Measurements from ENCODE around the gene HS1BP3. TPM values are rescaled to one million over a fixed set of nuclear protein-coding genes. Genes with fewer than 3 reads are reported as not detected.
A peak's percentile ranks its signal among the peaks of the same experiment; 100 is the strongest.

The HS1BP3 gene
- total and polyA plus RNA-seq, 2 of the 13 experiments (the other 11 are each of a cell fraction or from before 2014, with no cell fraction given): 15.2 to 22.0 TPM

DNA sequence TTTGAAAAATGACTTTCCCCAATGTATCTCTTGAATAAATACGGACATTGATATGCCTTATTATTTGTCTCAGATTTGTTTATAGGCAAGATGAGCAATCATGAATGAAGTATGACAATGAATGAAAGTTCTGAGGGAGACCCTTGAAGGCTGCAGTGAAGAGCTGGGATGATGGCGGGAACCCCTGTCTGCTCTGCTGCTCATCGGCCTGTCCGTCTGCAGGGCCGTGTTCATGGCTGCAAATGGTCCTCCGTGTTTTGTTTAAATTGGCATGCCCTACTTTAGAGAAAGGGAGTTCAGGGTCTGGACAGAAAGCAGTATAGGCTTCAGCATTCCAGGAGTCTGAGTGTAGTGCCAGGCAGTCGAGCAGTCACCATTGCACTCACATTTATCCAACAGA is 1.2 kb upstream of the HS1BP3 start:
- ChIA-PET POLR2A (interaction anchor here (1.3 to 5.9 kb wide), 11 partner anchors 9 to 240 kb away, joined by 3 to 51 read pairs (median 15); partner anchors contain the start of genes GDF7, LDAH and RHOB), CTCF (ENCODE audit: low intra/inter-chr PET ratio, low total read pairs) (interaction anchor here (1.4 kb wide), 1 partner anchor 240 kb away, joined by 3 read pairs; no protein-coding TSS in a partner anchor)
- H2AFZ ChIP-seq (ENCODE audit: low read length): no peak overlapping the region
- no peaks in the 10 kb centered on the region; a peak in 1 of 5 replicates for H3K36me3 ChIP-seq (replicated peaks in 1 of 2; ENCODE audit: control insufficient read depth in 1 of 2, insufficient read depth in 2 of 2, low read length in 2 of 2)
- BruUV-seq (replicated peaks): no TSS peak
- peaks cover 5 to 23% of the 10 kb centered on the region in 2 experiments; a peak in 4 of 5 replicates for H3K27me3 ChIP-seq (ENCODE audit: control insufficient read depth in 1 of 2, insufficient read depth in 2 of 2, low read length in 2 of 2)
- peaks cover 9% of the 10 kb centered on the region for H3K79me2 ChIP-seq (ENCODE audit: insufficient read depth, low read length)
- in situ Hi-C loops (cut with HindIII; ENCODE audit: extremely low pct_ligation_motif_present, low pct_unique_long_range_greater_than_20kb) (loop anchor here (25.0 kb wide), 1 partner anchor 310 kb away; no protein-coding TSS in a partner anchor), intact Hi-C loops (cut with micrococcal nuclease; ENCODE audit: unreplicated experiment) (no loop called here)
- ATAC-seq (no peak), DNase-seq (ENCODE audit: low spot score) (no peak), FAIRE-seq (peak; percentile 63)
- H3K9ac ChIP-seq (ENCODE audit: insufficient read depth, low read depth, low read length): no peak overlapping the region
- H4K20me1 ChIP-seq (ENCODE audit: insufficient read depth, low read length): no peaks in the 10 kb centered on the region
- 0 out of 2 replicates have a peak, but pooled peaks have one; percentile 6 for TF ChIP-seq ZNF567 (CRISPR knock-in tag; IDR thresholded peaks at IDR 0.05; ENCODE audit: borderline replicate concordance)
- TF ChIP-seq CCAR2 (optimal IDR thresholded peaks at IDR 0.05; ENCODE audit: low read depth, low read length): no peak
- H3K4me1 ChIP-seq (ENCODE audit: insufficient read depth, low read length): peaks cover 58% of the 10 kb centered on the region
- H3K9me3 ChIP-seq (ENCODE audit: low read length): no peaks in the 10 kb centered on the region
- H3K4me2 ChIP-seq (ENCODE audit: low read depth, low read length): peak overlapping the region; percentile 93
- H3K4me3 ChIP-seq (replicated peaks in 1 of 3; ENCODE audit: insufficient read depth in 1 of 3, low read depth in 2 of 3, low read length in 3 of 3): peak overlapping the region in 1 of 3 experiments; percentile 95; a peak in 1 of 6 replicates
- no peak overlapping the region for H3K27ac ChIP-seq (ENCODE audit: extremely low read length, insufficient read depth, low read length)
- WGBS (ENCODE audit: low lambda C conversion rate): 63% methylated on average over 7 of the region's 7 CpGs

DNA sequence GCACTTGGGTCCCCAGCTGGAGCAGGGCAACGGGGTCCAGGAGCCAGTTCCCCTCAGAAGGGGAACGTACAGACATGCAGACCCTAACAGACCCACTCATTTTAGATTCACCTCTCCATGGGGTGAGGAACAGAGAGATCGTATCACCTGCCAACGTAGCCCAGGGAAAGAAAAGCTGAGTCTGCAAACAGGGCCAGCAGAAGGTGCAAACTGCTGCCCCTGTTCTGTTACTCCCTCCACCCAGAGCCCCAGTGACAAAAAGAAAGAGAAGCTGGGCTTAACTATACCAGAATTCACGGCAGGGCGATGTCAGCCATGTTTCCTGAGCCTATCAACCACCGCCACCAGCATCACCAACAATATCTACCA is 817 bp upstream of the HS1BP3 start:
- peaks cover 58% of the 10 kb centered on the region for H3K4me1 ChIP-seq (ENCODE audit: insufficient read depth, low read length)
- peak overlapping the region; percentile 93 for H3K4me2 ChIP-seq (ENCODE audit: low read depth, low read length)
- BruUV-seq (replicated peaks): no TSS peak
- H3K4me3 ChIP-seq (replicated peaks in 1 of 3; ENCODE audit: insufficient read depth in 1 of 3, low read depth in 2 of 3, low read length in 3 of 3): peak overlapping the region; percentile 70 to 95 (median 75)
- H3K36me3 ChIP-seq (replicated peaks in 1 of 2; ENCODE audit: control insufficient read depth in 1 of 2, insufficient read depth in 2 of 2, low read length in 2 of 2): no peaks in the 10 kb centered on the region; a peak in 1 of 5 replicates
- FAIRE-seq: peak; percentile 12
- H3K9ac ChIP-seq (ENCODE audit: insufficient read depth, low read depth, low read length): peak overlapping the region; percentile 90
- intact Hi-C loops (cut with micrococcal nuclease; ENCODE audit: unreplicated experiment) (no loop called here), in situ Hi-C loops (cut with HindIII; ENCODE audit: extremely low pct_ligation_motif_present, low pct_unique_long_range_greater_than_20kb) (loop anchor here (25.0 kb wide), 1 partner anchor 311 kb away; no protein-coding TSS in a partner anchor)
- H4K20me1 ChIP-seq (ENCODE audit: insufficient read depth, low read length): no peaks in the 10 kb centered on the region
- no peak for DNase-seq (ENCODE audit: low spot score)
- ChIA-PET POLR2A (interaction anchor here (0.7 to 5.9 kb wide), 23 partner anchors 9 to 300 kb away, joined by 3 to 51 read pairs (median 6); partner anchors contain the start of genes GDF7, LDAH and RHOB), CTCF (ENCODE audit: low intra/inter-chr PET ratio, low total read pairs) (interaction anchor here (1.2 to 1.6 kb wide), 3 partner anchors 10 to 255 kb away, joined by 3 to 11 read pairs (median 3); no protein-coding TSS in a partner anchor)
- ATAC-seq: no peak
- peak overlapping the region; percentile 21 for H2AFZ ChIP-seq (ENCODE audit: low read length)
- 40% methylated on average over 7 of the region's 7 CpGs for WGBS (ENCODE audit: low lambda C conversion rate)
- H3K27ac ChIP-seq (ENCODE audit: extremely low read length, insufficient read depth, low read length): peak overlapping the region; percentile 60
- peaks cover 9% of the 10 kb centered on the region for H3K79me2 ChIP-seq (ENCODE audit: insufficient read depth, low read length)
- peaks cover 3 to 18% of the 10 kb centered on the region in 2 experiments; a peak in 4 of 5 replicates for H3K27me3 ChIP-seq (ENCODE audit: control insufficient read depth in 1 of 2, insufficient read depth in 2 of 2, low read length in 2 of 2)
- no peaks in the 10 kb centered on the region for H3K9me3 ChIP-seq (ENCODE audit: low read length)
- TF ChIP-seq MYC (CRISPR knock-in tag; IDR thresholded peaks at IDR 0.05; ENCODE audit: borderline replicate concordance) (no peak), CHD4 (IDR thresholded peaks at IDR 0.05; ENCODE audit: borderline replicate concordance, low read length) (no peak), MAFK (conservative IDR thresholded peaks at IDR 0.05 in 1 of 2, IDR thresholded peaks at IDR 0.05 in 1 of 2; ENCODE audit: low read length in 2 of 2) (peak; percentile 72 to 81), SMAD9 (CRISPR knock-in tag; IDR thresholded peaks at IDR 0.05) (peak; percentile 22; the same call in 1 of the 2 replicates), SP4 (CRISPR knock-in tag; IDR thresholded peaks at IDR 0.05) (no peak), RCOR2 (CRISPR knock-in tag; IDR thresholded peaks at IDR 0.05) (no peak)
- TF ChIP-seq, protein P1, sequence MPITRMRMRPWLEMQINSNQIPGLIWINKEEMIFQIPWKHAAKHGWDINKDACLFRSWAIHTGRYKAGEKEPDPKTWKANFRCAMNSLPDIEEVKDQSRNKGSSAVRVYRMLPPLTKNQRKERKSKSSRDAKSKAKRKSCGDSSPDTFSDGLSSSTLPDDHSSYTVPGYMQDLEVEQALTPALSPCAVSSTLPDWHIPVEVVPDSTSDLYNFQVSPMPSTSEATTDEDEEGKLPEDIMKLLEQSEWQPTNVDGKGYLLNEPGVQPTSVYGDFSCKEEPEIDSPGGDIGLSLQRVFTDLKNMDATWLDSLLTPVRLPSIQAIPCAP (CRISPR knock-in tag; IDR thresholded peaks at IDR 0.05; ENCODE audit: low read depth): no peak
- TF ChIP-seq, protein P2, sequence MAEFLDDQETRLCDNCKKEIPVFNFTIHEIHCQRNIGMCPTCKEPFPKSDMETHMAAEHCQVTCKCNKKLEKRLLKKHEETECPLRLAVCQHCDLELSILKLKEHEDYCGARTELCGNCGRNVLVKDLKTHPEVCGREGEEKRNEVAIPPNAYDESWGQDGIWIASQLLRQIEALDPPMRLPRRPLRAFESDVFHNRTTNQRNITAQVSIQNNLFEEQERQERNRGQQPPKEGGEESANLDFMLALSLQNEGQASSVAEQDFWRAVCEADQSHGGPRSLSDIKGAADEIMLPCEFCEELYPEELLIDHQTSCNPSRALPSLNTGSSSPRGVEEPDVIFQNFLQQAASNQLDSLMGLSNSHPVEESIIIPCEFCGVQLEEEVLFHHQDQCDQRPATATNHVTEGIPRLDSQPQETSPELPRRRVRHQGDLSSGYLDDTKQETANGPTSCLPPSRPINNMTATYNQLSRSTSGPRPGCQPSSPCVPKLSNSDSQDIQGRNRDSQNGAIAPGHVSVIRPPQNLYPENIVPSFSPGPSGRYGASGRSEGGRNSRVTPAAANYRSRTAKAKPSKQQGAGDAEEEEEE (CRISPR knock-in tag; IDR thresholded peaks at IDR 0.05; ENCODE audit: borderline replicate concordance): no peak

Data from HepG2 (cell line).